Measurements from ENCODE around the gene TMEM203.

GRCh38 chr9:137252555-137253506 is 47.4 kb upstream of the TMEM203 start:
- TF ChIP-seq, protein P1, sequence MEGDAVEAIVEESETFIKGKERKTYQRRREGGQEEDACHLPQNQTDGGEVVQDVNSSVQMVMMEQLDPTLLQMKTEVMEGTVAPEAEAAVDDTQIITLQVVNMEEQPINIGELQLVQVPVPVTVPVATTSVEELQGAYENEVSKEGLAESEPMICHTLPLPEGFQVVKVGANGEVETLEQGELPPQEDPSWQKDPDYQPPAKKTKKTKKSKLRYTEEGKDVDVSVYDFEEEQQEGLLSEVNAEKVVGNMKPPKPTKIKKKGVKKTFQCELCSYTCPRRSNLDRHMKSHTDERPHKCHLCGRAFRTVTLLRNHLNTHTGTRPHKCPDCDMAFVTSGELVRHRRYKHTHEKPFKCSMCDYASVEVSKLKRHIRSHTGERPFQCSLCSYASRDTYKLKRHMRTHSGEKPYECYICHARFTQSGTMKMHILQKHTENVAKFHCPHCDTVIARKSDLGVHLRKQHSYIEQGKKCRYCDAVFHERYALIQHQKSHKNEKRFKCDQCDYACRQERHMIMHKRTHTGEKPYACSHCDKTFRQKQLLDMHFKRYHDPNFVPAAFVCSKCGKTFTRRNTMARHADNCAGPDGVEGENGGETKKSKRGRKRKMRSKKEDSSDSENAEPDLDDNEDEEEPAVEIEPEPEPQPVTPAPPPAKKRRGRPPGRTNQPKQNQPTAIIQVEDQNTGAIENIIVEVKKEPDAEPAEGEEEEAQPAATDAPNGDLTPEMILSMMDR (IDR thresholded peaks at IDR 0.05), result no peak
- TF ChIP-seq POLR2A (IDR thresholded peaks at IDR 0.05), result no peak
